ENCODE results near the gene MAML3. TPM values are rescaled to one million over a fixed set of nuclear protein-coding genes. Genes with fewer than 3 reads are reported as not detected.
A peak's percentile ranks its signal among the peaks of the same experiment; 100 is the strongest.

The MAML3 gene
- total and polyA plus RNA-seq, 12 donors: 1.1 to 4.6 (median 2.6) TPM

- 48 to 58% methylated on average over 1 of the region's 1 CpG for WGBS, 2 donors
- TF ChIP-seq, protein P1, sequence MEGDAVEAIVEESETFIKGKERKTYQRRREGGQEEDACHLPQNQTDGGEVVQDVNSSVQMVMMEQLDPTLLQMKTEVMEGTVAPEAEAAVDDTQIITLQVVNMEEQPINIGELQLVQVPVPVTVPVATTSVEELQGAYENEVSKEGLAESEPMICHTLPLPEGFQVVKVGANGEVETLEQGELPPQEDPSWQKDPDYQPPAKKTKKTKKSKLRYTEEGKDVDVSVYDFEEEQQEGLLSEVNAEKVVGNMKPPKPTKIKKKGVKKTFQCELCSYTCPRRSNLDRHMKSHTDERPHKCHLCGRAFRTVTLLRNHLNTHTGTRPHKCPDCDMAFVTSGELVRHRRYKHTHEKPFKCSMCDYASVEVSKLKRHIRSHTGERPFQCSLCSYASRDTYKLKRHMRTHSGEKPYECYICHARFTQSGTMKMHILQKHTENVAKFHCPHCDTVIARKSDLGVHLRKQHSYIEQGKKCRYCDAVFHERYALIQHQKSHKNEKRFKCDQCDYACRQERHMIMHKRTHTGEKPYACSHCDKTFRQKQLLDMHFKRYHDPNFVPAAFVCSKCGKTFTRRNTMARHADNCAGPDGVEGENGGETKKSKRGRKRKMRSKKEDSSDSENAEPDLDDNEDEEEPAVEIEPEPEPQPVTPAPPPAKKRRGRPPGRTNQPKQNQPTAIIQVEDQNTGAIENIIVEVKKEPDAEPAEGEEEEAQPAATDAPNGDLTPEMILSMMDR (IDR thresholded peaks at IDR 0.05): no peak
- no peak for DNase-seq
- Histone ChIP-seq H3K36me3 (no peaks in the 10 kb centered on the region), H3K4me1 (peaks cover 23 to 87% (median 59%) of the 10 kb centered on the region in 9 donors), H3K27ac (peak overlapping the region in 1 of 10 donors; percentile 0), H3K27me3 (no peaks in the 10 kb centered on the region), H3K9me3 (no peaks in the 10 kb centered on the region), H3K4me3 (no peak overlapping the region)
- intact Hi-C loops (cut with DNase I): loop anchor here in 3 of 10 donors (5.0 to 10.0 kb wide), 4 partner anchors 86 to 154 kb away; no protein-coding TSS in a partner anchor
- ATAC-seq: no peak
Observed at GRCh38 chr4:139916041-139916440, 237.9 kb downstream of the MAML3 start.

DNA sequence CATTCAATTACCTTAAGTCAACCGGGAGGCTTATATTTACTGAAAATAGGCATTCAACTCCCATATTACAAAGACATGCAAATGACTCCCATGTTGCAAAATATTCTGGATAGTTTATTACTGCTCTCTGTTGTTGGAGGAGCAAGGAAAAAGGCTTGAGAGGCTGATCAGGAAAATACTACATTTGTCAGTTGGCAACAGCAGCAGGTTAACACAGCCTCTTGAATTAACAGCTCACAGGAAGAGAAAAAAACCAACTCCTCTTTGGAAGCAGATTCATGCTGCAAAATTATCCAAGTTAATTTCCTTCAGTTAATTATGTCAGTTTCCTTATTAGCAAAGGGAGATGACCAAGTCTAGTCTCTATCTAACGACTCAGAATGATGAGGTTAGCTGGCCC is 238.9 kb downstream of the MAML3 start:
- H3K27me3 ChIP-seq: no peaks in the 10 kb centered on the region
- H3K36me3 ChIP-seq: no peaks in the 10 kb centered on the region
- peaks cover 18 to 77% (median 49%) of the 10 kb centered on the region in 9 donors for H3K4me1 ChIP-seq
- H3K9me3 ChIP-seq: no peaks in the 10 kb centered on the region
- intact Hi-C loops (cut with DNase I): loop anchor here in 3 of 10 donors (5.0 to 10.0 kb wide), 4 partner anchors 87 to 153 kb away; no protein-coding TSS in a partner anchor
- H3K27ac ChIP-seq: peak overlapping the region in 5 of 10 donors; percentile 5 to 36 (median 22)
- WGBS, 2 donors: 60 to 66% methylated on average over 2 of the region's 2 CpGs
- no peak overlapping the region for H3K4me3 ChIP-seq
- TF ChIP-seq, protein P1 (IDR thresholded peaks at IDR 0.05): no peak
- DNase-seq (no peak), ATAC-seq (no peak)

GRCh38 chr4:139913995-139914598 is 239.9 kb downstream of the MAML3 start:
- TF ChIP-seq, protein P1 (IDR thresholded peaks at IDR 0.05): no peak
- DNase-seq: no peak
- no peaks in the 10 kb centered on the region for H3K36me3 ChIP-seq
- no peaks in the 10 kb centered on the region for H3K9me3 ChIP-seq
- H3K27ac ChIP-seq: peak overlapping the region in 4 of 10 donors; percentile 11 to 62 (median 34)
- 48 to 55% methylated on average over 5 of the region's 5 CpGs for WGBS, 2 donors
- no peak for ATAC-seq
- H3K4me1 ChIP-seq: peaks cover 18 to 68% (median 39%) of the 10 kb centered on the region in 9 donors
- no peaks in the 10 kb centered on the region for H3K27me3 ChIP-seq
- intact Hi-C loops (cut with DNase I): loop anchor here in 1 of 10 donors (10.0 kb wide), 1 partner anchor 149 kb away; no protein-coding TSS in a partner anchor
- H3K4me3 ChIP-seq: peak overlapping the region in 1 of 10 donors; percentile 1

- Histone ChIP-seq H3K4me3 (peak overlapping the region in 1 of 10 donors; percentile 1), H3K36me3 (no peaks in the 10 kb centered on the region), H3K27ac (peak overlapping the region in 5 of 10 donors; percentile 11 to 62 (median 31)), H3K9me3 (no peaks in the 10 kb centered on the region), H3K4me1 (peaks cover 18 to 63% (median 33%) of the 10 kb centered on the region in 9 donors), H3K27me3 (no peaks in the 10 kb centered on the region)
- TF ChIP-seq, protein P1 (IDR thresholded peaks at IDR 0.05): no peak
- ATAC-seq (peak in 4 of 8 donors; percentile 31 to 60 (median 45)), DNase-seq (no peak)
- intact Hi-C loops (cut with DNase I): loop anchor here in 1 of 10 donors (10.0 kb wide), 1 partner anchor 149 kb away; no protein-coding TSS in a partner anchor
- 25 to 29% methylated on average over 8 of the region's 8 CpGs for WGBS, 2 donors
Observed at GRCh38 chr4:139913398-139913990, 240.5 kb downstream of the MAML3 start.

Data from heart right ventricle (tissue), 16 donors.